HG02642 (cell line): ENCODE data around the gene IL17REL.
A peak's percentile ranks its signal among the peaks of the same experiment; 100 is the strongest.

Experiments used
- ATAC-seq: cut with Tn5 transposase; IDR thresholded peaks from one replicate; pipeline ENCODE4 v1.9.1; 2021; ENCODE audit warnings: mild to moderate bottlenecking; ENCODE audit not compliant: unreplicated experiment, poor library complexity

Gene IL17REL

DNA sequence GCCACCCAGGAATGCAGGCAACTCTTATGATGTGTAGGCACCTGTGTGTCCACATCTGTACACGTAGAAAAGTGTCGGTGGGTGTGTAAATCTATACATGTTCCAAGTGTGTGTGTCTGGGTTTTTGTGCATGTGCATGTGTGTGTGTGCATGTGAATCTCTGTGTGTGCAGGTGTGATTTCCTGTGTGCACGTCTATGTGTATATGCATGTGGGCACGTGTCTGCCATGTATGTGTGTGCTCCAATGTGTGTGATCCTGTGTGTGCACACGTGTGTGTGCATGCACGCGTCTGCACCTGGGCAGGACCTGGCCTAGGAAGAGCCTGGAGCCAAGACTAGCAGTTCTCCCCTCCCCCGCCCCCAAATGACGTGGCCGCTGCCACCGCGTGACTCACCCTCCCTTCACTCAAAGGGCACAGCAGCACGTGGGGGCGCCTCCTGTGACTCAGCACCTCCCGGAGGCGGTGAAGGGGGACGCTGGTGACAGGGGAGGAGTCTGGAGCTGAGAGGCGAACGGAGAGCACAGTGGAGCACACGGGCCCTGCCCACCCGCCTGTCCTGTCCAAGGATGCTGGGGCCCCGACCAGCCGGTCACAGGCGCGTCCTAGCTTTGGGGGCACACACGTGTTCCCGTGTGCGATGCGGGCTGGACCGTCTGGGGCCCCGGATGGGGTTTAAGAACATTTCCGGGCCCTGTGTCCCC, 41.9 kb downstream of the IL17REL start:
- peak; percentile 63 for ATAC-seq

DNA sequence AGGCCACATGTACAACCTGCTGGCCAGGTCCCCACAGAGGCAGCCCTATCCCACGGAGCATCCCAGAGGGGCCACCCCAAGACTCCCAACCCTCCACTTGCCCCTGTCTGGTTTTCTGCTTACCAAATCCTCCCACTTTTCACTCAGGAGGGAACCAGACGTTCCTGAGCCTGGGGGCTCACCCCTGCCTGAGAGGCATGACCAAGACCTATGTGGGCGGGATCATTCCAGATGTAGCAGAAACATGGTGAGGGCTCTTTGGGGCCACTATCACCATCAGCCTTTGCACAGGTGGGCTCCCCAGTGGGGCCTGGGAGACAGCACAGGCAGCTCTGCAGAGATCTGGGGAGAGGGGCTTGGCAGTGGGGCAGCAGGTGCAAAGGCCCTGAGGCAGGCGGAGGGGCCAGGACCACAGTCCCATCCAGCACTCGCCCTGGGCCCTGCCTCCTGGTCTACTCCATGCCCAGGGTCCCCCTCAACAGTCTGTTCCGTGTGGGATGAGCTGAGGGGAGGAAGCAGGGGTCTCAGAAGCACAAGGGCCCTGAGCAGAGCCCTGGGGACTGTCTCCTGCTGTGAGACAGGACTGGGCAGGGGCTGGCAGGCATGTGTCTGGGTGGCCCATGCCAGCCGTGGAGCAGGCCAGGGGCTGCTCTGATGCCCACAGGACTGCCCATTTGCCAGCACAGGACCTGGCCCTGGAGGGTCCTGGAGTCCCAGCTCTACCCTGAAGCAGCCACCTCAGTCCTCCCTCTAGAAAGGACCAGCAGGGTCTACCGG, 42.6 kb downstream of the IL17REL start:
- no peak for ATAC-seq

DNA sequence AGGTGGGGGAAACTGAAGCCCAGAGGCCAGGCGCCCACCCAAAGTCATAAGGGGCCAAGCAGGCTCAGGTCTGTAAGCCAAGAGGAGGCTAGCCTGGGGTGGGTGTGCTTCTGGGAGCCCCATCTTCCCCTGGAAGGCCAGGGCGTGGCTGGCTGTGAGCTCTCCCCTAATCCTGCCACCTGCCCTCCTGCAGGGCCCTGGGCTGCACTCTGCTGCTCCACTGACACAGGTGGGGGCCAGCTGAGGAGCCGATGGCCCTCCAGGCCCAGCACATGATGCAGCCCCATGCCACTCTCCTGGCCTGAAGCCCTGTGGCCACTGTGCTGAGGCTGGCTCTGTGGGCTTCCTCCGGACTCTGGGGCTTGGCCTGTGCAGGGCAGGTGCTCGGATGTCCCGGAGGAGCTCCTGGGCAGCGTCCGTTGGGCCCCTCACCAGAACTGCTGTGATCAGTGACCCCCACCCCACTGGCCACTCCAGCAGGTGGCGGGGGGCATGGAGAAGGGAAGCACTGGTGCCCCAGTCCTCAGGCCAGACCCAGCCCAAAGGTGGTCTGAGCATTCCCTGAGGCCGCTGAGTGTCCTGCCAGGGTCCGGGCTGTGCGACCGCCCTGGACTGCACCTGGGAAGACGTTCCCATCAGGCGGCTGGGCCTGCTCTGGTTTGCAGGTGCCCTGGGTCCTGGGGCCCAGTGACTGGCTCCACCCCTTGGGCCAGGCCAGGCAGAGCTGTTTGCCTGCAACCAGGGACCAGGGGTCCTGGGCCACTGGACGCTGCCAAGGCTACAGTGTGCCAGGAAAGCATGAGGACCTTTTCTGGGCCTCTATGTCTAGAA, 43.5 kb downstream of the IL17REL start:
- ATAC-seq: no peak

DNA sequence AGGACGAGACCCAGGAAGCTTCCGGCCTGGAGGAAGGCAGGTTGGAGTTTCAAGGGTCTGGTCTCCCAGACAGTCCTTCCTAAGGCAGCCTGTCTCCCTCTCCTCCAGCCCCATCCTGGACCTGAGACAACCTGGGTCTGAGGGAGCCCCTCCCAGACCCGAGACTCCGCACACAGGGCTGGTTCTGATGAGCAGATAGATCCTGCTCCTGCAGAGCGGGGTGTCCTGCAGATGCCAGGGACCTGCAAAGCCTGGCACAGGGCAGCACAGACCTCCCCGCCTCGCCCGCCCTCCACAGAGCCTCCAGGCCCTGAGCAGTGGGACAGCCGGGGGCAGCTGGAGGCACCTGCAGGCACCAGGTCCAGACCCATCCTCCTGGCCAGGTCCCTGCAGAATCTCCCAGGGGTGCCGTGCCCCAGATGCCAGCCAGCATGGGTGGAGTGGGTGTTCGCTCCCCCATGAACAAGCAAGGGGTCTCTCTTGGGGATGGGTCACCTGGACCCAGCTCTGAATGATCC, 44.2 kb downstream of the IL17REL start:
- ATAC-seq: no peak

DNA sequence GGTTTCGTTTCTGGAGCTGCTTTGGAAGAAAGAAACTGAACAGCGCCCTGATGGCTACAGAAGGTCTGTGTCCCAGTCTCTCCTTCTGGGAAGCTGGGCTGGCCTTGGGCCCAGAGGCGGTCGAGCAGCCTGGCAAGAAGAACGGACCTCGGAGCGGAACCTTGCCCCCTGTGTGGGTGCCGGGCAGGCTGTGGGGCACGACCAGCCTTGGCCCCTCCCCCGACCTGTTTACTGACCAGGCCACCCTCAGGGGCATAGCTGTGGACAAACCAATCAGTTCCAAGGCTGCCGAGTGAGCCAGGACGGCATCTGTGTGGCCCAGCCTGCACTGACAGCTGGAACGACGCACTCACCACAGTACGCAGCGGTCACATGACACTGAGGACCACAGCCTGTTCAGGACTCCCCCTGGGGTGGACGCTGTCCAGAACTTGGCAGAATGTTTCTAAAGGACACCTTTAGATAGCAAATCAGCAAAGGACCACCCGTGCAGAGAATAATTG, 44.8 kb downstream of the IL17REL start:
- ATAC-seq: no peak

DNA sequence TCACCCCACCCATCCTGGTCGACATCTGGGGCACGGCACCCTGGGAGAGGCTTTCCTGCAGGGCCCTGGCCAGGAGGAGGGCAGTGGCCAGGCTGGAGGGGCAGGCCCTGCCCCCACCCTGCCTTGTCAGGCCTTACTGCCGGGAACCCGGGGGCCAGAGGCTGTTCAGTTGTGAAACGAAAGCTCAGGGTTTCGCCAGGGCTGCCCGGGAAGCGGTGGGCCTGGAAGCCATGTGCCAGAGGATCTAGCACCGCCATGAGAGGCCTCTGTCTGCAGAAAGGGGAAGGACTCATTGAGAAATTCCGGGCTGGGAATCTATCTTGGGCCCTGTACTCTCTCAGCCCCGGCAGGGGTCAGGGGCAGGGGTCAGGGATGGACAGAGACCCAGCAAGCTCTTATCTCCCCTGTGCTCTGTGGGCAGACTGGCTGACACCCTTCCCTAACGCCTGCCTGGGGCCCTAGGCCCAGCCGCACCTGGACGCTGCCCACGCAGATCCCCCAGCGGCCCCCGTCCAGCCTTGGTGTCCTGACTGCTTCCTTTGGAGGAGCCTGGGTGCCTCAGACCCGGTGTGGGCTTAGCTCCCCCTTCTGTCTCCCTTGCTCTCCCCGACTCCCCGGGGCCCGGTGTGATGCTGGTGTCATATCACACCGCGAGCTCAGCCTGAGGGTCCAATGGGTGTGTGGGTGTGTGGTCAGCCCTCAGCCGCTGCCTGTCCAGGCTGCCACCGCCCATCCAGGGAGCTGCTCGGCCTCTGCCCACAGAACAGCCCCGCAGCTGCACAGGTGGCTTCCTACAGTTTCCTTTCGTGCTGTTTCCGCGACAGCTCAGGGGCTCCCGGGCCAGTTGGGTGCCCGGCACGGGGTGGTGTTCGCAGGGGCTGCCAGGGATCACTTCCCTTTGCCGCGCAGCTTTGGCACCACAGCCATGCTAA, 45.5 kb downstream of the IL17REL start:
- no peak for ATAC-seq

DNA sequence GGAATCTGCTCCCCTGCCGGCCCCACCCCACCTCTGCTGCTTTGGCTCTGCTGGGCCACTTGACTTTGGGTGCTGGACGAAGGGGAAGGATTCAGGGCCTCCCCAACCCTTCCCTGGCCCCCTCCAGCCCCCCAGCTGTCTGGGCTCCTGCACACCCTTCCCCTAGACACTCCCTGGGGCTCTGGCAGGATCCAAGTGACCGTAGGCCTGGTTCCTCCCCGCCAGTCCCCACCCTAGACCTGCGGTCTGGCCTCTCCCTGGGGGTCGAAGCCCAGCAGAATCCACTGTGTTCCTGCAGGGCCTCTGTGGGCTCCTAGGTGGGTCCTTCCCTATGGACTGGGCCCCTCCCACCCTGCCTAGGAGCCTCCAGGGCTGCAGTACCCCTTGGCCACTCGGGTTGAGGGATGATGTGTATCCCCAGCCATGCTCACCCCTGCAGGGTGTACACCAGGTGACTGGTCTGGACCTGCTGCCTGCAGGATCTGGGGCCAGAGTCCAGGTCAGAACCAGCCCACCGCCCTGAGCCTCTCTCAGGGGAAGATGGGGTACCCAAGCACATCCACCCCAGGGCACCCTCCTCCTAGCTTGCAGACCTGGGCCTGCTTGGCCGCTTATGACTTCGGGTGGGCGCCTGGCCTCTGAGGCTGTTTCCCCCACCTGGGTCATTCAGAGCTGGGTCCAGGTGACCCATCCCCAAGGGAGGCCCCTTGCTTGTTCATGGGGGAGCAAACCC, 46.4 kb downstream of the IL17REL start:
- no peak for ATAC-seq

DNA sequence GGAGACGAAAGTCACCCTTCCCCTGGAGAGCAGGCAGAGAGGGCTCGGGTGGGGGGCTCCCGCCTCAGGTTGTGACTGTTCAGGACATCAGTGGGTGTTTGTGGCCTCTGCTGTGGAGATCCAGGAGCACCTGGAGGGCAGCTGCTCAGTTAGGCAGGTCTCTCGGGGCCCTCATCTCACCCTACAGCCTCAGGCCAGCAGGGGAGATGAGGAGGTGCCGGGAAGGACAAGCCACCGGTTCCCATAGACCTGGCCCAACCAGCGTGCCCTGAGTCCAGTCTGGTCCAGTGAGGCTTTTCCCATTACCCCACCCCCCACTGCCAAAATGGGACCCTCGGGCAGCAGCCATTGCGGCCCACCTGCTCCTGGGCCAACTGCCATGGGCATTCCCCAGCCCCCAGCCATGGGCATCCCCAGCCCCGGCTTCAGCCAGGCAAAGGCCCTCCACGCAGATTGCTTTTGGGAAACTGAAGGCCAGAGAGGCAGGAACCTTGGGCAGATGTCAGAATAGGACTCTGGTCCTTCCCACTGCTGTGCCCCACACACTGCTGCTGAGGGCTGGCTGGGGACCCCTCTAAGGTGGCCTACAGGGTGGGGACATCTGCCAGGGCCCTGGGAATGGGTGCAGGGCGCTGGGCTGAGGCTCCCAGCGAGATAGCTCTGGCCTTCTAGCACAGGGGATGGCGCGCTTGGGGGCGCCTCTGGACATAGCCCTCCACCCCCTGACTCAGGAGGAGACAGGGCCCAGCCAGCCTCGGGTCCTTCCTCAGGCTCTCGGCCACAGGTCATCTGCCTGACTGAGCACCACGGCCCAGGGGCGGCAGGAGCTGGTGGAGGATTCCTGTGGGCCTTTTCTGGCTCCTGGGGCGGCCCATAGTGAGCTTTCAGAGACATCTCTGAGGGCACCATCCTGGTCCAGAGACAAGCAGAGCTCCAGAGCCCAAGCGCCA, 47.2 kb downstream of the IL17REL start:
- ATAC-seq: no peak

DNA sequence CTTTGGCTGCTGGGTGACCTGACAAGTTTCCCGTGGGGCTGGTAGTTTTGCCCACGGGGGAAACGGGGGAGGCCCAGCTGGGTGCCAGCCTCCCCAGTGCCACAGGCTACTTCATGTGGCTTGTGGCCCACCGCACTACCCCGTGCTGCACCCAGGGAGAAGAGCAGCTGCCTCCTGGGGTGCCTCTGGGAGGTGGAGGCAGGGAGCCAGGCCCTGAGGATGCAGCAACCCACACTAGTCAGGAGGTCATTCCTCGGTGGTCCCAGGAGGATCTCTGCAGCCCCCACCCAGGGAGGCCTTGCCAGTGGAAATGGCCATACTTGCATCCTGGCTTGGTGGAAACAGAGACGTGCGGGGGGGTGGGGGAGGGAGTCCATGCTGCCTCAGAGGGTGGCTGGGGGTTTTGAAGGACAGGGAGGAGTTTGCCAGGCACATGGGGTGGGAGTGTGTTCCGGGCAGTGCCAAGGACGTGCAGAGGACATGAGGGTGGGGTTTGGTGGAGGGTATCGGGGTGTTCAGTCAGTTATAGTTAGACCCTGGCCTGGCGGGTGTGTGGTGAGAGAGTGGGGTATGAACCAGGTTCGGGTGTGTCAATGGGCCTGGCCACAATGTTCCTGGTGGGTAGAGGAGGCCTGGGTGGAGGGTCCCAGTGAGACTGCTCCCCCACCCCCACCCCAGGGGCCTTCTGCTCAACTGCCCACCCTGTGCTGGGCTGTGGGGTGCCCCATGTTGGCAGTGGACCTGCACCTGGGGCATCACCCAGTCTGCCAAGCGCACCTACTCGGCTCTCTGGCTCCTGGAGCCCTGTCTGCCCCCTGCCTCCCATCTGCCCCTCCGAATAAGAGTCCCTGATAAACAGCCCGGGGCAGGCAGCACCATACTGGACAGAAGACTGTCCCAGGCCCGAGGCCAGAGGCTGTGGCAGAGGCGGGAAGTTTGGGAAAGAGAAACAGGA, 48.2 kb downstream of the IL17REL start:
- no peak for ATAC-seq

DNA sequence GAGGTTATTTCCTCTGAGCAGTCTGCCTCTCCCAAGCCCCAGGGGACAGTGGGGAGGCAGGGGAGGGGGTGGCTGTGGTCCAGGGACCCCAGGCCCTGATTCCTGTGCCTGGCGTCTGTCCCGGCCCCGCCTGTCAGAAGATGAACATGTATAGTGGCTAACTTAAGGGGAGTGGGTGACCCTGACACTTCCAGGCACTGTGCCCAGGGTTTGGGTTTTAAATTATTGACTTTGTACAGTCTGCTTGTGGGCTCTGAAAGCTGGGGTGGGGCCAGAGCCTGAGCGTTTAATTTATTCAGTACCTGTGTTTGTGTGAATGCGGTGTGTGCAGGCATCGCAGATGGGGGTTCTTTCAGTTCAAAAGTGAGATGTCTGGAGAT, 48.9 kb downstream of the IL17REL start:
- no peak for ATAC-seq

DNA sequence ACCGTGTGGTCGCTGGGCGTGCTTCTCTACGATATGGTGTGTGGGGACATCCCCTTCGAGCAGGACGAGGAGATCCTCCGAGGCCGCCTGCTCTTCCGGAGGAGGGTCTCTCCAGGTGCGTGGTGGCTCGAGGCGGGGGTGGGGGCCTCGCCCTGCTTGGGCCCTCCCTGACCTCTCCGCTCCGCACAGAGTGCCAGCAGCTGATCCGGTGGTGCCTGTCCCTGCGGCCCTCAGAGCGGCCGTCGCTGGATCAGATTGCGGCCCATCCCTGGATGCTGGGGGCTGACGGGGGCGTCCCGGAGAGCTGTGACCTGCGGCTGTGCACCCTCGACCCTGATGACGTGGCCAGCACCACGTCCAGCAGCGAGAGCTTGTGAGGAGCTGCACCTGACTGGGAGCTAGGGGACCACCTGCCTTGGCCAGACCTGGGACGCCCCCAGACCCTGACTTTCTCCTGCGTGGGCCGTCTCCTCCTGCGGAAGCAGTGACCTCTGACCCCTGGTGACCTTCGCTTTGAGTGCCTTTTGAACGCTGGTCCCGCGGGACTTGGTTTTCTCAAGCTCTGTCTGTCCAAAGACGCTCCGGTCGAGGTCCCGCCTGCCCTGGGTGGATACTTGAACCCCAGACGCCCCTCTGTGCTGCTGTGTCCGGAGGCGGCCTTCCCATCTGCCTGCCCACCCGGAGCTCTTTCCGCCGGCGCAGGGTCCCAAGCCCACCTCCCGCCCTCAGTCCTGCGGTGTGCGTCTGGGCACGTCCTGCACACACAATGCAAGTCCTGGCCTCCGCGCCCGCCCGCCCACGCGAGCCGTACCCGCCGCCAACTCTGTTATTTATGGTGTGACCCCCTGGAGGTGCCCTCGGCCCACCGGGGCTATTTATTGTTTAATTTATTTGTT, 49.6 kb downstream of the IL17REL start:
- ATAC-seq: no peak

DNA sequence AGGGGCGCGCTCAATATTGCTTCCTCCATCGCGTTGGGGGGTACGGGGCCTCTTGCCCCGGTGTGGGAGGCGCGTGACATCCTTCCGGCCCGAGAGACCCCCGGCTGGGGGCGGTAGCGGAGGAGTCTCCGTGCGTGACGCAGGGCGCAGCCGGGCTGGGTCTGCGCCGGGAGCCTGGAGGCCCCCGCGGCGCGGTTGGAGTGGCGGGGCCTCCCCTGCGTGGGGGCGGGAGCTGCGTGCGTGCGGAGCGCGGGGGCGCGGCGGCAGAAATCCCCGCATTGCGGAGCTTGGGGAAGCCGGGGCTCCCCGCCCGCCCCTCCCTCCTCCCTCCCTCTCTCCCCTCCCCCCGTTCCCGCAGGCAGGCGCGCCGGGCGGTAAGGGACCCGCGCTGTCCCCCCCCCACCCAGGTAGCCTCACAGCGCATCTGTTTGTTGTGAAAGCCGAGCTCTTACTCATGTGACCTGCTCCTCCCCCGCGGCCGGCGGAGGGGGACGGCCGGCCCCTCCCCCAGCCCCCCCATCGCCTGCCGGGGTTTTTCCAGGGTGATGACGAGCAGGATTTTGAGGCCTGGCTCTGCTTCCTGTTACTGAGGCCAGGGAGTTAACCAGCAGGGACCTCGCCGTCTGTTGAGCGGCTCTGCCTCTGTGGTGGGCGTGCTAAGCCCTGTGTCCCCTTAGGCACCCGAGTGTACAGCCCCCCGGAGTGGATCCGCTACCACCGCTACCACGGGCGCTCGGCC, 50.4 kb downstream of the IL17REL start:
- no peak for ATAC-seq

DNA sequence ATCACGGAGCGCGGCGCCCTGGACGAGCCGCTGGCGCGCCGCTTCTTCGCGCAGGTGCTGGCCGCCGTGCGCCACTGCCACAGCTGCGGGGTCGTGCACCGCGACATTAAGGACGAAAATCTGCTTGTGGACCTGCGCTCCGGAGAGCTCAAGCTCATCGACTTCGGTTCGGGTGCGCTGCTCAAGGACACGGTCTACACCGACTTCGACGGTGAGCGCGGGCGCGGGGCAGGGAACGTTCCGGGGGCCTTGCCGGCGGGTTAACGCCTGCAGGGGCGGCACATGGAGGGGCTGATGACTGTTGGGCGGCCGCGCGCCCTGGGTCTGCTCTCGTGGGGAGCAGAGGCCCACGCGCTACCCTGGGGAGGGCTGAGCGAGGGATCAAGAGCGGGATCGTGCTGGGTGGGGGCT, 51.0 kb downstream of the IL17REL start:
- no peak for ATAC-seq

DNA sequence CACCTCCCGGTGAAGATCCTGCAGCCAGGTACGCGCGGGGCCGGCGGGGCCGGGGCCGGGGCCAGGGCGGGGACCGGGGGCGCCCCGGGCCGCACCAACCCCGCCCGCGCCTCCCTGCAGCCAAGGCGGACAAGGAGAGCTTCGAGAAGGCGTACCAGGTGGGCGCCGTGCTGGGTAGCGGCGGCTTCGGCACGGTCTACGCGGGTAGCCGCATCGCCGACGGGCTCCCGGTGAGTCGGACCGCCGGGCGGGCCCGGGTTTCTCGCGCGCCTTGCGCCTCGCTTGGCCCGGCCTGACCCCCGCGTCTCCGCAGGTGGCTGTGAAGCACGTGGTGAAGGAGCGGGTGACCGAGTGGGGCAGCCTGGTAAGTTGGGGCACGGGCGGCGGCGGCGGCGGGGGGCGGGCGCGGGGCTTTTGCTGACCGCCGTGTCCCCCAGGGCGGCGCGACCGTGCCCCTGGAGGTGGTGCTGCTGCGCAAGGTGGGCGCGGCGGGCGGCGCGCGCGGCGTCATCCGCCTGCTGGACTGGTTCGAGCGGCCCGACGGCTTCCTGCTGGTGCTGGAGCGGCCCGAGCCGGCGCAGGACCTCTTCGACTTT, 51.5 kb downstream of the IL17REL start:
- ATAC-seq: peak; percentile 2
